ENCODE data around the gene FILIP1L.

The FILIP1L gene

GRCh38 chr3:99858469-99858868 lies 255.8 kb downstream of the FILIP1L start:
- TF ChIP-seq CTCF (IDR thresholded peaks at IDR 0.05; ENCODE audit: low read depth, low read length), result no peak
- in situ Hi-C loops (cut with HindIII; ENCODE audit: low sequenced_read_pairs), result no loop called here
- H3K4me3 ChIP-seq (ENCODE audit: low read depth, low read length), result no peak overlapping the region
- no peak for DNase-seq (ENCODE audit: low read depth, low spot score)

GRCh38 chr3:99857278-99857677 lies 257.0 kb downstream of the FILIP1L start:
- in situ Hi-C loops (cut with HindIII; ENCODE audit: low sequenced_read_pairs), result no loop called here
- no peak overlapping the region for H3K4me3 ChIP-seq (ENCODE audit: low read depth, low read length)
- no peak for TF ChIP-seq CTCF (IDR thresholded peaks at IDR 0.05; ENCODE audit: low read depth, low read length)
- DNase-seq (ENCODE audit: low read depth, low spot score), result no peak

DNA sequence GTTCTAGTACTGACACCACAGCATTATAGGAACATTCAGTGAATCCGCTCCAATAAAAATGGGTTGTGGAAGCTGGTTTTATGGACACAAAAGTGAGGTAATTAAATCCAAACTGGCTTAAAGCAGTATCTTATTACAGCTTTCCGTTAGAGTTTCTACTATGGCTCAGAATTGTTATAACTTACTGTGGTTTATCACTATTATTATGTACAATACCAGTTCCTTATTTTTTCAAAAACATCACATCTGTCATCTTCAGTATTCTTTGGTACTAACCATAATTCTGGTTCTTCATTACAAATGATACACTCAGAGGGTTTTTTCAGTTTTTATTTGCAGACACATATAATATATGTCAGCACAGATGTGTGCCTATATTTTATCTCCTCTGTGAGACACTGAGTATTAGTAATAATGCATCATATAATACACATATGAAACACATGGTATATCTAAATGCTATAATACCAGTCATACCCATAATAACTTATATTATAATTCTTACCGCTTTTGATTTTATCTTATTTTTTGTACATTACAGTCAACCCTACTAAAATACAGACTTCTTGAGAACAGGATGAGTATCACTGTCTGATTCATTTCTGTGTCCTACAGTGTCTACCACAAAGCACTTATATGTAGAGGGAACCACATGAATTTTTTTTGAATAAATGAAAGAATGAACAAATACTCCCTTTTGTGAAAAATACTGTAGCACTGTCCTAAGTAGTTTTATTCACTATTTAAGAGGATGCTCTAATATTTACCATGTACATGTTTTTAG lies 257.7 kb downstream of the FILIP1L start:
- H3K4me3 ChIP-seq (ENCODE audit: low read depth, low read length), result no peak overlapping the region
- in situ Hi-C loops (cut with HindIII; ENCODE audit: low sequenced_read_pairs), result no loop called here
- no peak for DNase-seq (ENCODE audit: low read depth, low spot score)
- no peak for TF ChIP-seq CTCF (IDR thresholded peaks at IDR 0.05; ENCODE audit: low read depth, low read length)

DNA sequence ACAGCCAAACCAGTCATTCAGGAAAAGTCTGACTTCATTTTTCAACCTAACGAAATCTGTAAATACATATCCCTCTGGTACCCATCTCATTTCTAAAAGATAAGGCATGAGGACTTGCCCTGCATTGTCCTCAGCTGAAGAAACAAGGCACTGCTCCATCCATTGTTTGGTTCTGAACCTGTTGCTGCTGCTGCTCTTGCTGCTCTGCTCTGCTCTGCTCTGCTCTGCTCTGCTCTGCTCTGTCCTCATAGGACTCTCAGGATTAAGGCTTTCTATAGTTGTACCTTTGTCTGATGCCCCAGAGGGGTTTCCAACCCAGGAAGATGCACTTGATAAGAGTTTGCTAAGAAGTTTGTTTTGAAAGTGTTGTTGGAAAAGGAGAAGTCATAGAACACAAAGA lies 258.4 kb downstream of the FILIP1L start:
- in situ Hi-C loops (cut with HindIII; ENCODE audit: low sequenced_read_pairs), result no loop called here
- no peak for TF ChIP-seq CTCF (IDR thresholded peaks at IDR 0.05; ENCODE audit: low read depth, low read length)

DNA sequence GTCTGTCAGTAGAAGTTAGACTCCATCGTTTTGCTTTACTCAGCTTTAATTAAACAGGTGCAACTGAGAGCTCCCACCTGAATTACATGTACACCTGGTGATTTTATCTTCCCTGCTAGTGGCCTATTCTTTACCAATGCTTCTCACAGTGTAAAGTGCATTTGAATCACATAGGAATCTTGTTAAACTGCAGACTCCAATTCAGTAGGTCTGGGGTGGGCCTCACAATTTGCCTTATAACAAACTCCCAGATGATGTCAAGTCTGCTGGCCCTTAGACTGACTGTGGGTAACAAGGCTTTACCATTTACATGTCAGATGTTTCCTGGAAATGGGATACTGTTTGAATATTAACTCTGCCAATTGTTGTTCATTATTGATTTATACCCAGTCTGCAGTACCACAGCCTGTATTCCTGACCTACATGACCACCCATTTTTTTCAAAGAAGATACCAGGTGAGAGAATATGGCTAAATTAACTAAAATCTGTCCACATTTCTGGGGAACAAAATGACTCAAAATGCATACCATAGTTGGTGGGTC lies 259.5 kb downstream of the FILIP1L start:
- H3K4me3 ChIP-seq (ENCODE audit: low read depth, low read length), result no peak overlapping the region
- in situ Hi-C loops (cut with HindIII; ENCODE audit: low sequenced_read_pairs), result no loop called here
- no peak for TF ChIP-seq CTCF (IDR thresholded peaks at IDR 0.05; ENCODE audit: low read depth, low read length)
- no peak for DNase-seq (ENCODE audit: low read depth, low spot score)

More for the DNA sequence above, 258.4 kb downstream of the FILIP1L start:
- H3K4me3 ChIP-seq (ENCODE audit: low read depth, low read length), result no peak overlapping the region
- DNase-seq (ENCODE audit: low read depth, low spot score), result no peak

DNA sequence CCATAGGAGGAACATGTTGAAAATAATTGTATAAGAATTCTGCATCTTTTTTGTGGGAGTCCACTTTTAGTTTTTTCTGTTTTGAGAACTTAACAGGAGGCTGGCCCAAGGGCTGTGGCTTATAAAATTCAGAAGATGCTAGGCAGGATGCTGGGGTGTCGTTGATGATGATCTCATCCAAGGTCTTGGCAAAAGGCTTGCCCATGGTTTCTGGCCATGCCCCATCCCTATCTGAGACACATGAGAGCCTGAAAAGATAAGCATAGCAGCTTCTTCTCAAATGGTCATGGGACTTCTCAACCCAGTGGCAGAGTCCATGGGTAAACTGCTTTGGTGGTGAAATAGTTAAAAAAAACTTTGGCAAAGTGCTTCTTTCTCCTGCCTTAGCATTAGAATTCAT lies 261.4 kb downstream of the FILIP1L start:
- no peak for TF ChIP-seq CTCF (IDR thresholded peaks at IDR 0.05; ENCODE audit: low read depth, low read length)
- no peak for DNase-seq (ENCODE audit: low read depth, low spot score)
- H3K4me3 ChIP-seq (ENCODE audit: low read depth, low read length), result no peak overlapping the region
- in situ Hi-C loops (cut with HindIII; ENCODE audit: low sequenced_read_pairs), result no loop called here
